Measurements from ENCODE around the gene COQ8A. TPM values are rescaled to one million over a fixed set of nuclear protein-coding genes. Genes with fewer than 3 reads are reported as not detected.
"Not testable (repeated sequence)": the region's sequence is repeated elsewhere in the genome, so short reads cannot be mapped to it uniquely, and the experiment has no call there.

COQ8A gene
- total RNA-seq, 1 experiment from 2014 or later: 35.3 TPM

- no peaks in the 10 kb centered on the region for H4K20me1 ChIP-seq (ENCODE audit: insufficient read depth)
- no peak overlapping the region for H2AFZ ChIP-seq (ENCODE audit: low read depth, low read length, poor library complexity, severe bottlenecking)
- H3K9me2 ChIP-seq (ENCODE audit: insufficient read depth): no peaks in the 10 kb centered on the region
- no peak overlapping the region for H3K27ac ChIP-seq (ENCODE audit: low read depth, low read length)
- H3K9ac ChIP-seq (ENCODE audit: low read length): no peak overlapping the region
- no peaks in the 10 kb centered on the region for H3K9me3 ChIP-seq (ENCODE audit: control insufficient read depth in 1 of 2, insufficient read depth in 1 of 2, low read depth in 1 of 2, low read length in 2 of 2)
- H3K36me3 ChIP-seq (ENCODE audit: control insufficient read depth in 1 of 2, insufficient read depth in 2 of 2, low read length in 2 of 2): no peaks in the 10 kb centered on the region
- intact Hi-C loops (cut with micrococcal nuclease): no loop called here
- ATAC-seq (no peak), DNase-seq (ENCODE audit: low read depth, low spot score) (no peak)
- ChIA-PET CTCF (no interaction called here), POLR2A (no interaction called here), RAD21 (ENCODE audit: low non-redundant PET in 1 of 2, low total read pairs in 2 of 2, uncharacterized antibody in 2 of 2, unreplicated experiment in 2 of 2) (no interaction called here)
- no peaks in the 10 kb centered on the region for H3K4me1 ChIP-seq (ENCODE audit: control insufficient read depth in 1 of 2, insufficient read depth in 2 of 2, low read length in 2 of 2)
- H3K79me2 ChIP-seq (ENCODE audit: insufficient read depth, low read length): no peaks in the 10 kb centered on the region
- TF ChIP-seq SRF (IDR thresholded peaks at IDR 0.05; ENCODE audit: low read depth): no peak
- no peak for TF ChIP-seq POLR2AphosphoS5 (IDR thresholded peaks at IDR 0.05; ENCODE audit: low read depth, low read length)
- H3K27me3 ChIP-seq (ENCODE audit: insufficient read depth, low read length): no peaks in the 10 kb centered on the region
- no peak overlapping the region for H3K4me2 ChIP-seq (ENCODE audit: low read length)
- H3K4me3 ChIP-seq (replicated peaks in 1 of 2; ENCODE audit: low read depth in 1 of 2, low read length in 2 of 2): no peak overlapping the region
- BruUV-seq (replicated peaks): no TSS peak
Observed at GRCh38 chr1:226921504-226921903, 18.6 kb upstream of the COQ8A start.

- H3K27me3 ChIP-seq (ENCODE audit: insufficient read depth, low read length); H3K36me3 ChIP-seq (ENCODE audit: control insufficient read depth in 1 of 2, insufficient read depth in 2 of 2, low read length in 2 of 2); H3K4me2 ChIP-seq (ENCODE audit: low read length); H4K20me1 ChIP-seq (ENCODE audit: insufficient read depth); H3K9ac ChIP-seq (ENCODE audit: low read length); H3K9me2 ChIP-seq (ENCODE audit: insufficient read depth); ATAC-seq; H3K9me3 ChIP-seq (ENCODE audit: control insufficient read depth in 1 of 2, insufficient read depth in 1 of 2, low read depth in 1 of 2, low read length in 2 of 2); DNase-seq (ENCODE audit: low read depth, low spot score); H3K27ac ChIP-seq (ENCODE audit: low read depth, low read length); H3K4me3 ChIP-seq (replicated peaks in 1 of 2; ENCODE audit: low read depth in 1 of 2, low read length in 2 of 2); H2AFZ ChIP-seq (ENCODE audit: low read depth, low read length, poor library complexity, severe bottlenecking); CTCF ChIA-PET; POLR2A ChIA-PET; H3K79me2 ChIP-seq (ENCODE audit: insufficient read depth, low read length); H3K4me1 ChIP-seq (ENCODE audit: control insufficient read depth in 1 of 2, insufficient read depth in 2 of 2, low read length in 2 of 2); BruUV-seq (replicated peaks); RAD21 ChIA-PET (ENCODE audit: low non-redundant PET in 1 of 2, low total read pairs in 2 of 2, uncharacterized antibody in 2 of 2, unreplicated experiment in 2 of 2): not testable (repeated sequence)
- intact Hi-C loops (cut with micrococcal nuclease): loop anchor here (10.0 kb wide), 1 partner anchor 295 kb away; no protein-coding TSS in a partner anchor
Observed at GRCh38 chr1:226929260-226930111, 10.6 kb upstream of the COQ8A start.
